Aorta (tissue), 5 donors: ENCODE measurements around the gene BTG4. TPM values are rescaled to one million over a fixed set of nuclear protein-coding genes. Genes with fewer than 3 reads are reported as not detected.

Experiments
- ATAC-seq: fragments of 200-7000 bp; cut with Tn5 transposase; one replicate; pipeline ENCODE4 v1.9.1; 2022; ENCODE audit warnings: moderate library complexity; ENCODE audit not compliant: low FRiP score
- DNase-seq, 2 donors: peaks; one replicate each; pipeline ENCODE4 v3.0.0-alpha.2; 2020
- H3K27ac ChIP-seq, 2 donors: one replicate each; pipeline ENCODE4 v1.5.1; 2013; ENCODE audit warnings: low read length in 2 of 2, mild to moderate bottlenecking in 2 of 2, moderate library complexity in 2 of 2, control low read depth in 1 of 2, inconsistent platforms in 1 of 2, low read depth in 1 of 2
- H3K27me3 ChIP-seq, 2 donors: one replicate each; pipeline ENCODE4 v1.6.1; 2013; ENCODE audit warnings: control low read depth in 1 of 2, low read length in 1 of 2, mild to moderate bottlenecking in 1 of 2, moderate library complexity in 1 of 2; ENCODE audit not compliant: insufficient read depth in 2 of 2, control insufficient read depth in 1 of 2
- H3K36me3 ChIP-seq, 2 donors: one replicate each; pipeline ENCODE4 v1.6.1; 2013; ENCODE audit warnings: control low read depth in 1 of 2, low read length in 1 of 2, mild to moderate bottlenecking in 1 of 2; ENCODE audit not compliant: insufficient read depth in 2 of 2, control insufficient read depth in 1 of 2
- H3K4me1 ChIP-seq, 2 donors: one replicate each; pipeline ENCODE4 v1.6.1; 2013; ENCODE audit warnings: low read length in 2 of 2, control low read depth in 1 of 2, mild to moderate bottlenecking in 1 of 2, moderate library complexity in 1 of 2; ENCODE audit not compliant: insufficient read depth in 2 of 2, control insufficient read depth in 1 of 2
- H3K4me3 ChIP-seq, 2 donors: one replicate each; pipeline ENCODE4 v1.5.1; 2013; ENCODE audit warnings: low read length in 2 of 2, control low read depth in 1 of 2, mild to moderate bottlenecking in 1 of 2
- H3K9me3 ChIP-seq: one replicate; pipeline ENCODE4 v1.6.1; 2013; ENCODE audit warnings: mild to moderate bottlenecking, low read length; ENCODE audit not compliant: control insufficient read depth
- WGBS, 2 donors: extraction: QIAGEN DNeasy Blood & Tissue Kit; methylation state at CpG; one replicate each; pipeline ENCODE4 v1.1.7; 2013; 5-methylcytosine and 5-hydroxymethylcytosine counted together
- intact Hi-C, 2 donors: fragments of 100-400 bp; cut with DNase I; formaldehyde crosslinking; loops; one replicate each; pipeline versions ENCODE4 v1.14.2 to v1.15.0; 2022
- polyA plus RNA-seq, 2 donors: library from polyadenylated mRNA; stranded (reverse); fragments of 200-250 nt; gene quantifications; one replicate each; pipeline ENCODE4 v1.2.3, GENCODE V29; 2013
- total RNA-seq, 2 donors: library from RNA; stranded (reverse); fragmentation: NEBNext Ultra II Directional; extraction: Animal tissue kit (Norgen Biotek cat#: 25700); gene quantifications; one replicate each; pipeline ENCODE4 v1.2.1, GENCODE V29; 2021
- donor health status: healthy with polysubstance abuse.
- donor health status: Bipolar disorder and iron deficiency.
- donor health status: DM: no; HTN: no; CAD: no.
- donor health status: DM: no; HTN: no; CAD: no.
- donor health status: DM: yes; HTN: yes; CAD: no.

BTG4 gene
- total and polyA plus RNA-seq, 4 donors, result not detected

- H3K36me3 ChIP-seq, result no peaks in the 10 kb centered on the region
- H3K27ac ChIP-seq, result no peak overlapping the region
- WGBS, 2 donors, result 47 to 51% methylated on average over 1 of the region's 1 CpG
- no peaks in the 10 kb centered on the region for H3K4me1 ChIP-seq
- no peaks in the 10 kb centered on the region for H3K9me3 ChIP-seq
- no peak overlapping the region for H3K4me3 ChIP-seq
- intact Hi-C loops, result no loop called here
- ATAC-seq (no peak), DNase-seq (no peak)
- no peaks in the 10 kb centered on the region for H3K27me3 ChIP-seq
Measured at GRCh38 chr11:111528557-111528956, 16.4 kb upstream of the BTG4 start.

GRCh38 chr11:111527279-111527678 is 15.1 kb upstream of the BTG4 start:
- ATAC-seq, result no peak
- 97 to 100% methylated on average over 1 of the region's 1 CpG for WGBS, 2 donors

GRCh38 chr11:111526501-111526900 is 14.3 kb upstream of the BTG4 start:
- no peaks in the 10 kb centered on the region for H3K4me1 ChIP-seq
- no peak overlapping the region for H3K4me3 ChIP-seq
- 94 to 100% methylated on average over 1 of the region's 1 CpG for WGBS, 2 donors
- H3K27ac ChIP-seq, result no peak overlapping the region
- no peaks in the 10 kb centered on the region for H3K36me3 ChIP-seq
- intact Hi-C loops, result no loop called here
- no peaks in the 10 kb centered on the region for H3K9me3 ChIP-seq
- DNase-seq (no peak), ATAC-seq (no peak)
- no peaks in the 10 kb centered on the region for H3K27me3 ChIP-seq

More at GRCh38 chr11:111527279-111527678, 15.1 kb upstream of the BTG4 start:
- no peak for DNase-seq
- Histone ChIP-seq H3K27me3 (no peaks in the 10 kb centered on the region), H3K9me3 (no peaks in the 10 kb centered on the region), H3K36me3 (no peaks in the 10 kb centered on the region), H3K4me1 (no peaks in the 10 kb centered on the region), H3K4me3 (no peak overlapping the region), H3K27ac (no peak overlapping the region)
- intact Hi-C loops, result no loop called here

GRCh38 chr11:111525456-111525855 is 13.3 kb upstream of the BTG4 start:
- Histone ChIP-seq H3K27ac (no peak overlapping the region), H3K9me3 (no peaks in the 10 kb centered on the region), H3K4me3 (no peak overlapping the region), H3K27me3 (no peaks in the 10 kb centered on the region), H3K4me1 (no peaks in the 10 kb centered on the region), H3K36me3 (no peaks in the 10 kb centered on the region)
- no peak for DNase-seq
- intact Hi-C loops, result no loop called here
- ATAC-seq, result no peak
- WGBS, 2 donors, result 86 to 92% methylated on average over 1 of the region's 1 CpG

GRCh38 chr11:111524056-111524455 is 11.9 kb upstream of the BTG4 start:
- intact Hi-C loops, result no loop called here
- Histone ChIP-seq H3K4me1 (no peaks in the 10 kb centered on the region), H3K9me3 (no peaks in the 10 kb centered on the region), H3K36me3 (no peaks in the 10 kb centered on the region), H3K27ac (no peak overlapping the region), H3K27me3 (no peaks in the 10 kb centered on the region), H3K4me3 (no peak overlapping the region)
- DNase-seq, result no peak
- ATAC-seq, result no peak
- WGBS, 2 donors, result 46 to 50% methylated on average over 1 of the region's 1 CpG

GRCh38 chr11:111523343-111523742 is 11.2 kb upstream of the BTG4 start:
- H3K9me3 ChIP-seq, result no peaks in the 10 kb centered on the region
- ATAC-seq (no peak), DNase-seq (no peak)
- intact Hi-C loops, result no loop called here
- no peaks in the 10 kb centered on the region for H3K27me3 ChIP-seq
- WGBS, 2 donors, result 97 to 99% methylated on average over 2 of the region's 2 CpGs
- no peak overlapping the region for H3K27ac ChIP-seq
- H3K36me3 ChIP-seq, result no peaks in the 10 kb centered on the region
- no peak overlapping the region for H3K4me3 ChIP-seq
- no peaks in the 10 kb centered on the region for H3K4me1 ChIP-seq

- no peak for ATAC-seq
- no peaks in the 10 kb centered on the region for H3K27me3 ChIP-seq
- intact Hi-C loops, result no loop called here
- WGBS, 2 donors, result 89 to 90% methylated on average over 5 of the region's 5 CpGs
- no peak for DNase-seq
- no peaks in the 10 kb centered on the region for H3K9me3 ChIP-seq
- no peak overlapping the region for H3K4me3 ChIP-seq
- H3K36me3 ChIP-seq, result no peaks in the 10 kb centered on the region
- no peak overlapping the region for H3K27ac ChIP-seq
- no peaks in the 10 kb centered on the region for H3K4me1 ChIP-seq
Measured at GRCh38 chr11:111522426-111522825, 10.2 kb upstream of the BTG4 start.

- ATAC-seq, result no peak
- Histone ChIP-seq H3K9me3 (no peaks in the 10 kb centered on the region), H3K4me3 (no peak overlapping the region), H3K27ac (no peak overlapping the region), H3K27me3 (no peaks in the 10 kb centered on the region), H3K4me1 (no peaks in the 10 kb centered on the region), H3K36me3 (no peaks in the 10 kb centered on the region)
- DNase-seq, result no peak
- intact Hi-C loops, result no loop called here
- 77 to 84% methylated on average over 2 of the region's 2 CpGs for WGBS, 2 donors
Measured at GRCh38 chr11:111521135-111521534, 8.9 kb upstream of the BTG4 start.

- no peak for ATAC-seq
- intact Hi-C loops, result no loop called here
Measured at GRCh38 chr11:111520560-111520959, 8.4 kb upstream of the BTG4 start.

More at GRCh38 chr11:111520560-111520959, 8.4 kb upstream of the BTG4 start:
- WGBS, 2 donors, result 98% methylated on average over 2 of the region's 2 CpGs
- H3K4me3 ChIP-seq, result no peak overlapping the region
- no peaks in the 10 kb centered on the region for H3K9me3 ChIP-seq
- no peaks in the 10 kb centered on the region for H3K4me1 ChIP-seq
- no peak overlapping the region for H3K27ac ChIP-seq
- DNase-seq, result no peak
- no peaks in the 10 kb centered on the region for H3K27me3 ChIP-seq
- H3K36me3 ChIP-seq, result no peaks in the 10 kb centered on the region
